OCI-LY7 (cell line): ENCODE measurements around the gene TNP2.
"Not testable (repeated sequence)": the region's sequence is repeated elsewhere in the genome, so short reads cannot be mapped to it uniquely, and the experiment has no call there.

Experiments
- EZH2phosphoT487 ChIP-seq: fragments of 200-600 bp; sonication (generic); IDR thresholded peaks from 2 replicates; pipeline ENCODE4 v1.6.1; 2018; ENCODE audit warnings: low read depth, borderline replicate concordance, mild to moderate bottlenecking, mixed run types, antibody characterized with exemption, low read length, moderate library complexity, mixed read lengths
- TF ChIP-seq, protein P1 (sequence below): fragments of 200-600 bp; sonication (generic); conservative IDR thresholded peaks from 2 replicates; pipeline ENCODE4 v1.5.1; 2014; ENCODE audit warnings: mild to moderate bottlenecking, antibody characterized with exemption, low read length, moderate library complexity, mixed read lengths

DNA sequence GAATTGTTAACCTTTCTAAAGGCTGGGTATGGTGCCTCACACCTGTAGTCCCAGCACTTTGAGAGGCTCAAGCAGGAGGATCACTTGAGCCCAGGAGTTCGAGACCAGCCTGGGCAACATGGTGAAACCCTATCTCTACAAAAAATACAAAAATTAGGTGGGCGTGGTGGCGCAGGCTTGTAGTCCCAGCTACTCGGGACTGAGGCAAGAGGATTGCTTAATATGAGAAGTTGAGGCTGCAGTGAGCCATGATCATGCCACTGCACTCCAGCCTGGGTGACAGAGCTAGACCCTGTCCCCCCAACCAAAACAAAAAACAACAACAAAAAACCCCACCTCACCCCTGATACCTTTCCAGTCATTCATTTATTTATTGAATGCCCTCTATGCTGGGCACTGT lies 20.6 kb upstream of the TNP2 start:
- TF ChIP-seq, protein P1, sequence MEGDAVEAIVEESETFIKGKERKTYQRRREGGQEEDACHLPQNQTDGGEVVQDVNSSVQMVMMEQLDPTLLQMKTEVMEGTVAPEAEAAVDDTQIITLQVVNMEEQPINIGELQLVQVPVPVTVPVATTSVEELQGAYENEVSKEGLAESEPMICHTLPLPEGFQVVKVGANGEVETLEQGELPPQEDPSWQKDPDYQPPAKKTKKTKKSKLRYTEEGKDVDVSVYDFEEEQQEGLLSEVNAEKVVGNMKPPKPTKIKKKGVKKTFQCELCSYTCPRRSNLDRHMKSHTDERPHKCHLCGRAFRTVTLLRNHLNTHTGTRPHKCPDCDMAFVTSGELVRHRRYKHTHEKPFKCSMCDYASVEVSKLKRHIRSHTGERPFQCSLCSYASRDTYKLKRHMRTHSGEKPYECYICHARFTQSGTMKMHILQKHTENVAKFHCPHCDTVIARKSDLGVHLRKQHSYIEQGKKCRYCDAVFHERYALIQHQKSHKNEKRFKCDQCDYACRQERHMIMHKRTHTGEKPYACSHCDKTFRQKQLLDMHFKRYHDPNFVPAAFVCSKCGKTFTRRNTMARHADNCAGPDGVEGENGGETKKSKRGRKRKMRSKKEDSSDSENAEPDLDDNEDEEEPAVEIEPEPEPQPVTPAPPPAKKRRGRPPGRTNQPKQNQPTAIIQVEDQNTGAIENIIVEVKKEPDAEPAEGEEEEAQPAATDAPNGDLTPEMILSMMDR: not testable (repeated sequence)
- not testable (repeated sequence) for TF ChIP-seq EZH2phosphoT487
